AG20443 (cell line): ENCODE measurements around the gene BTRC.

Experiments used
- DNase-seq: peaks from one replicate; pipeline ENCODE4 v3.0.0; 2012; ENCODE audit warnings: low spot score, mixed read lengths

Gene BTRC

DNA sequence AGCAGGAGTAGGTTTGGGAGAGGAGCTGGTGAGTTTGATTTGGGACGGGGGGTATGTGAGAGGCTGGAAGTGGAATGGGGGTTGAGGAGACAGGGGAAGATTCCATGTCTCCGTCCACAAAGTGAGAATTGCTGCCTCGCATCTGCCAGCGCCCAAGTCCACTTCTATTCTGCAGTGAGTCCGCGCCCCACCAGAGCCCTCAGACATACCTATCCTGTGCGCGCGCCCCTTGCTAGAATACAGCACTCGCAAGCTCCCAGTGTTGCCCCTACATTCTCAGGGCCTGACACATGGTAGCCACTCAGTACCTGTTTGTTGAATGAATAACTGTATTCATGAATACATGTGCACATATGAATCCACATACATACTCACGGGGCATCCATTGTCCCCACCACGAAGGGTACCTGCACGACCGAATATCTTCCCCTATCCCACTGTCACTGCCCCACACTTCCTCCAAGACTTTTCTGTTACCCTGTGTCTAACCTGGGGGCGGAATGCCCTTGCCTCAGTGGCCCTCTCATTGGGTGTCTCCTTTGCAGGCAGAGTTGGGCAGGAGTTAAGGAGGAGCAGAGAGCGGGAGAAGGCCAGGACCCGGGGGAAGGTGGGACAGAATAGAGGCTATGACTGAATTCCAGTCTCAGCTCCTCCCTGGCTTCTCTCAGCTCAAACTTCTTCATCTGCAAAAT is 214.2 kb downstream of the BTRC start:
- DNase-seq, result no peak

DNA sequence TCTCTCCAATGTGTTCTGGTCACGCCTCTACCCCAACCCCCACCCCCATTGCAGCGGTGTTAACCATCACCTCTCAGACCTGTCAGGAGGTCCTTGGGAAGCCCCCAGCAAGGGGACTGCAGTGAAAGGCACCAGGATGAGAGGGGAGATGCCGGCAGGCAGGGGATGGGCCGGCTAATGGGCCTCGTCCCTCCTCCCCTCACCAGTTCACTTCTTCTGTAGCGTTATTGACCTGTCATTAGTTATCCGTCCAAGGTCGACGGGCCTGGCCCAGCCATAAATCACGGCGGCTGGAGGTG is 215.3 kb downstream of the BTRC start:
- no peak for DNase-seq

DNA sequence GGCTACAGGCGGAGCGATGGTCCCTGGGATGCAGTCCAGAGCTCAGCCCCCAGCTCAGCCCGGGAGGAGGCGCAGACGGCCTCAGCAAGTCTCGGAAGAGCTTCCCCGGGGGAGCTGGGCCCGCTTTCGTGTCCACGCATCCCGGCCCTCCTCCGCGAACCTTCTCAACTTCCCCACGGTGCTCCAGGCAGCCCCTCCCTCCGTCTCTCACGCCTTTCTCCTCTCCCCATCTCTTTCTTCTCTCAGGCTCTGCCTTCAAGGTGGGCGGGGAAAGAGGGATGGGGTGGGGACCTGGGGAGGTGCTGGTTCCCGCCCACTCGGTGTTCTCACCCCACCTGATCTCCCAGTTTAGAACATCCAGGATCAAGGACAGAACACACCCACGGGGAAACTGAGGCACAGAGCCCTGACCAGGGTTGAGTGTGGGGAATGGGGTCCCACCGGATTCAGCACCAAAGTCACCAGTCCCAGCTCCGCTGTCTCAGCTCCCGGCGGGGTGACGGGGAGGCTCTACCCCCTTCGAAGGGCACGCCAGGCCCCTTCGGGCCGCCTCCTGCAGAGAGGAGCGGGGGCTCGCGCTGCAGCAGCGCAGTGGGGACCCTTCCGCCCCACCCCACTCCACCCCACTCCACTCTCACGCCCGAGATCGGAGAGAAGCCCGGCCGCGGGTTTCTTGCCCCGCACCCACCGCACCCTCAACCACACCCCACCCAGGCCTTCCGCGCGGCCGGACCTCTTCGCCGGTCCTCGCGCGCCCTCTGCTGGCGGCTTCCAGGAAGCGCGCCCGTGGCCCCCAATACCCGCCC is 215.9 kb downstream of the BTRC start:
- DNase-seq, result peak; percentile 95

DNA sequence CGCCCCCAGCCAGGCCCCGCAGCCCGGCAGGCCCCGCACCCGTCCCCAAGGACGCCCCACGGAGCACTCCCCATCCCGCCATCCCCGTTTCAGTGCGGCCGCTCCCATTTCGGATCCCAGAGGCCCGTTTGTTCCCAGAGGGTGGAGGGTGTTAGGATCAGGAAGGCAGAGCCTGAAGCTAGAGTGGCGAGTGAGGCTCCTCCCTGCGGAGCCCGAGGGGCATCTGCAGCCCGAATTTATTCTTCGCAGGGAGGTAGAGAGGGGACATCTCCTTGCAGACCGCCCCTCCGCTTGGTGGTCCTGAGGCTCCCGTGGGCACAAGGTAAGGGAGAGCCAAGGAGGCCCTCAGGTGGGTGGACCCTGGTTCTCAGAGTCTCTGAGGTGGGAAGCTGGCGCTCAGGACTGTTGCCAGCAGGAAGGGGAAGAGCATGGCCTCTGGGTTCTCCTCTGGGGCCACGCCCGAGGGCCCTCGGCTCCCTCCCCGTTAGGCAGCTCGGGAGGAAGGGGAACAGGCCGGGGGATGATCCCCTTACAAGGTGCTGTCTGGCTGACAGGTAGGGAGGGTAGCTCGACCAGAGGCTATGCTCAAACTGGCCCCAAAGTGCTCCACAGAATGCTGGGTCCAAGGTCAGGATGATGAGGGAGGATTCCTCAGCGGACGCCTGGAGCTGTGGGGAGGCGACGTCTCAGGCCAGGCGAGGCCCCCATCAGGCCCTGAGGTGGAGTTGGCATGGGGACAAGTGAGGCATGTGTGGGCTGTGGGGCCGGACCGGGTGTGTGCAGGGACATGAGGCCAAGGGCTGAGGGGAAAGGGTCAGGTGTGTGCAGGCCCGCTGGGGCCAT is 216.7 kb downstream of the BTRC start:
- DNase-seq, result peak; percentile 48

DNA sequence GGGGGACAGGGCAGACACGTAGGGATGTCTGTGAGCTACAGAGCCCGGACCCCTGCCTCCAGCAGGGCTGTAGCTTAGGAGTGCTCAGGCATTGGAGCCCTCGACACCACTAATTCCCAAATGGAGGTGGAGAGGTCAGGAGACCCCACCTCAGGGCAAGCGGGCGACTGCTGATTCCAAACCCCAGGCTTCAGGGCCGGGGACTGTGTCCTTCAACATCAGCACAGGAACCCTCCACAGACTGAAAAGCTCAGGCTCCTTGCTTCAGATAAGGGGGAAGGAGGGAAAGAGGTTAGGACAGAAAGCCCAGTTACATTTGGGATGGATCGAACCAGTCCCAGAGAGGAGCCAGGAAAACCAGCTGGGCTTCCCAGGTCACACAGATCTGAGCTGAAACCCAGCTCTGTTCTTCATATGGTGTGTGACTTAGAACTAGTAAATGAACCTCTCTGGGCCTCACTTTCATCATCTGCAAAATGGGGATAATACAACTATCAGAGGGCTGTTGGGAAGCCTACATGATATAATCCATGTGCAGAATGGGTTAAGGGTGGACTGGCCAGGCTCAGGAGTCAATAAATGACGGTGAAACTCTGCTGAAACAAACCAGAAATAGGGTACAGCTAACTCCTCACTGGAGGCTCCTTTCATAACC is 217.4 kb downstream of the BTRC start:
- no peak for DNase-seq

- DNase-seq, result no peak
These were observed 218.2 kb downstream of the BTRC start for GRCh38 chr10:101572126-101572525.

GRCh38 chr10:101572785-101573184 is 218.8 kb downstream of the BTRC start:
- DNase-seq, result no peak

- DNase-seq, result no peak
These were observed 220.2 kb downstream of the BTRC start for GRCh38 chr10:101573885-101574753.

GRCh38 chr10:101575091-101575490 is 221.1 kb downstream of the BTRC start:
- DNase-seq, result no peak

- no peak for DNase-seq
These were observed 221.7 kb downstream of the BTRC start for GRCh38 chr10:101575580-101576210.

- DNase-seq, result no peak
These were observed 222.4 kb downstream of the BTRC start for GRCh38 chr10:101576211-101576863.

DNA sequence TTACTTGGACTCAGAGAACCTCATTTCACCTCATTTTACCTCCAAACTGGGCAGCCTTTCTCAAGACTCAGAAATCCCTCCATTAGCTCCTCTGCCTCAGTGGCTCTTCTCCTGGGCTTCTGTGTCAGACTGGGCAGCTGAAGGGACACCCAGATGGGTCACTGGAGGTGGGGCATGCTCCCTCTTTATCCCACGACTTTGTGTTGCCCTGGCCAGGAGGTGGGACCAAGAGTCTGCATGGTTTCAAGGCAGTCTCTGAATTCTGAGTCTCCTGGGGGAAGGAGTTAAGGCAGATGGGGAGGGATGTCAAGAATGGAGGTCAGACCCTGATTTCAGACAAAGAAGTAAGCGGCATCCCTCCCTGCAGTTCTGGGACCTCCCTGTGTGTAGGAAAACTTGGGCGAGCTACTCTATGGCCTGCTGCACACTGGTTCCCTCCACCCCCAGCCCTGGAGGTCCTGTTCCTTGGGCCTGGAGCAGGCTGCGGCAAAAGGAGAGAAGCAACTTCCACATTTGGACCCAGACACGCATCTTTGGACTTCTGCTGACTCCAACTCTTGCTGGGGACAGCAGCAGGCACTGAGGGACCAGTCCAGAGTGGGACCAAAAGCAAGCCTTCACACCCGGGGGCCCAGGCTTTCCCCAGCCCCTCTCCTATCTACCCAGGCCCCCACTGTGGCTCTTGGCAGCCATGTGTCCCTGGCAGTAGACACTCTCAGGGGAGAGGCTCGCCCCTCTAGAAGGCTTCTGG is 223.3 kb downstream of the BTRC start:
- no peak for DNase-seq

DNA sequence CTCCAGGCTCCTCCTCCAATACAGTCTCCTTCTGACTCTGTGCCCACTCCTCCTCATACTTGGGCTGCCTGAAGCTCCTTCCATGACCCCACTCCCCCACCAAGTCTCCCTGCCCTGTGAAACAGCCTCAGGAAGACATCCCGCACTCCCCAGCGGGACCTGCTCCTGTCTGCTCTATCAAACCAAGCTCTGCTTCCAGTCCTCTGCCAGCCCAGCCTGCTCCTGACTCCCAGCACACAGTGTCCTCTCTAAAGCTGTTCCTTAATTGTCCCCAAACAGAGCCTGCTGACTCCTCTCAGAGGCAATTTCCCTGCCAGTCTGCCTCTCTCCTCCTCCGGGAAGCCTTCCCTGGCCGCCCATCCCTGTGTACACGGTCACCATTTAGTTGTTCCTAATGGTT is 224.2 kb downstream of the BTRC start:
- no peak for DNase-seq

GRCh38 chr10:101578803-101579515 is 225.0 kb downstream of the BTRC start:
- no peak for DNase-seq

DNA sequence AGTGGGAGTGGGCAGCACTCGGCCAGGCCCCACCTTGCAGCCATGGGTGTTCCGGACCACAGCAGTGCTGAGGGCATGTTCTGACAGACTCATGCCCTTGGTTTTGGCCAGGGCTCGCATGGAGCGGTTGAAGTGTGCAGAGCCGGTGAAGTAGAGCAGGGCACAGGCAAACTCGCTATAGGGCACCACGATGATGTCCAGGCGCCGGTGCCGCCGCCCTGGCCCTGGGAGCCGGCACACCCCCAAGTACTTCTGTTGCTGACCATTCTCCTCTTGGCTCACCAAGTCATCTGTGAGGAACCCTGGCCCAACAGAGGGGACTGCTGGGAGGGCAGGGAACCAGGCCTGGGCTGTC is 225.5 kb downstream of the BTRC start:
- DNase-seq, result no peak

DNA sequence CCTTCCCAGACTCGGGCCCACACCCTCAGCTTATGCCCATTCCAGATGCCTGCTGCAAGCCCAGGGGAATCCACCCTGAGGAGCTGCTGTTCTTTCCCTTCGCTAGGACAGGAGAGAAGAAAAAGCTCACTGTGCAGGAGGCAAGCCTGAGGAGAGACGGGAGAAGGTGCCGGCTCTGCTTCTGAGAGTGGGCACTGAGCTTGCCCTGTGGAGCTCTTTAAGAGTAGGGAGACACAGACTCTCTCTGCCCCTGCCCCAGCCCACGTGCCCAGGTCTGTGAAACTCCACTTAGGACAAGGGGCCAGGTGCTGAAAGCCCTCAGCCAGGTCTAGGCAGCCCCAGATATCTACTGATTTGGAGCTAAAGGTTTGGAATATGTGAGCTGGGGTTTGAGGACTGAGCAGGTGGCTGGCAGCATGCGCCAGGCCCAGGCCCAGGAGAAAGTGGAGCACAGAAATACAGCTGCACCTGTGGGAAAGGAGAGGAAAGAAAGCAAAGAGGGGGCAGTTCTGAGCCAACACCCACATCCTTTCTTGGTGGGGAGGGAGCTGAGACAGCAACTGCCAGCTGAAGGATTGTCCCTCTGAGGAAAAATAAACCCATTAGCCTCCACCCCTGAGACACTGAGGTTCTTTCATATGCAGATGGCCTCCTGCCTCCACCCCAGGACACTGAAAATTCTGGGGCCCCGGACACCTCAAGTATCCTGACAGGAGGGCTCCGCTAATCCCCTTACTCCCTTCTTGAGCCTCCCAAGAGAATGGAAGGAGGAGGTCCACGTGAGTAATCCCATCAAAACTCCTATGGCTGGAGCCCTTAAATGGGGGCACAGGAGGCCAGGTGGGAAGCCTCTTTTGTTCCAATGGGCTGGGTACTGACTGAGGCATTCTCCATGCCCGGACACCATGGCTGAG is 226.8 kb downstream of the BTRC start:
- DNase-seq, result no peak

DNA sequence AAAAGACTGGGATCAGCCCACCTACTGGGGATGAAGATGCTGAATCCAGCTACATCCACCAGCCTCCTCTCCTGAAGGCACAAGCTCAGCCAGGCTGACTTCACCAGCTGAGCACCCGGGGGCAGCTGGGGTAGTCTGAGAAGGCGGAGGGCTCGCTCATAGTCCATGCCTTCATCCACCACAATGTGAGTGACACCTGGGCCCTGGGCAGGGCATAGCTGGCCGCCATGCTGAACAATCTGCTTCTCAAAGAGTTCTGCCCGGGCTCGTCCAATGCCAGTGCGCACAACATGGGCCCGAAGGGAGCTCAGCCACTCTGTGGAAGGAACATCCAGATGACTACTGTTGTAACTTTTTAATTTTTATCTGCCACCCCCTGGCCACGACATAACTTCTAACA is 231.9 kb downstream of the BTRC start:
- DNase-seq, result no peak
